ENCODE results near the gene LINC01488.

Gene LINC01488

DNA sequence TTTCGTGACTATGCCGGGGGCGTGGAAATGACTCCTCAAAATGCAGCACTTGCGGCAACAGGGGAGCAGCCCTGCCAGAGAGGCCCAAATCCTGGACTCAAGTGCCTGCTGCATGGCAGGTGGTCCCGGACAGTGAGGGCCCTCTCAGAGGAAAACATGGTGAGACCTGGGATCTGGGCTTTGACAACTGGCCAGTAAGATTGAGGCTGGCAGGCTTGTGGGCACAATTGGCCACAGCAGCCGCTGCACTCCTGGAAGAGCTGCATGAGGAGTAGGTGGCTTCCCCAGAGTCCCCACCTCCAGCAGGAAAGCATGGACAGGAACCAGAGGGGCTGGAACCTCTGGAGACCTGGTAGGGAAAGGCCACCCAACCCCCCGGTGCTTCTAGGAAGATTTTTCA, 13.4 kb downstream of the LINC01488 start:
- DNase-seq, result no peak

DNA sequence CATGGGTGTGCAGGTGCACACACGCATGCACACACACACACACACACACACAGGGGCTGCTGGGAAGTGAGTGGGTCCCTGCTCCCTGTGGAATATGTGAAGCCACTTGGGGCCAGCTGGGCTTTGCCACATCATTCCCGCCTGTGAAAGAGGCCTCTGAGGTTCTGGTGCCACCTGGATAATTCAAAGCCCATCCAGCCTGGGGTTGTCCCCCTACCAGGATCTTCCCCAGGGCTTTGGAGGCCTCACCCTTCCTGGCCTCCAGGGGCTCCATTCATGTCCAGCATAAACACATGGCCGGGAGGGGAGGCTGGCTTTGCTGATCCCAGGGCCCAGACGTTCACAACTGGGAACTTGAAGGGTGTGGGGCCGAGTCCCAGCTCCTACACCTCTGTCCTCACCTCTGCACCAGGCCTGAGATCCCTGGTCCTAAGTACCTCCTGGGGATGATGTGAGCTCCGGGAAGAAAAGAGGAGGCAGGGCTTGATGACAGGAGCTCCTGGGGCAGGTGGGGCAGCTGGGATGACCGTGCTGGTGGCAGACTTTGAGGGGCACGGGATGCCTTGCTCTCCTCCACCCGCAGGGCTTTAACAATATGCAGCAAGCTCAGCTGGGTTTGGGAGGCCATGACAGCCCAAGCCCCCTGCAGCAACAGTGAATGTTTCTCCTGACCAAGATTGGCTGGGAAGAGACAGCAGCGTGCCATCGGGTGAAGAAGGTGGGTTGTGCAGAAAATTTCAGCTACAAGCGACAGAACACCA, 14.2 kb downstream of the LINC01488 start:
- DNase-seq, result no peak

DNA sequence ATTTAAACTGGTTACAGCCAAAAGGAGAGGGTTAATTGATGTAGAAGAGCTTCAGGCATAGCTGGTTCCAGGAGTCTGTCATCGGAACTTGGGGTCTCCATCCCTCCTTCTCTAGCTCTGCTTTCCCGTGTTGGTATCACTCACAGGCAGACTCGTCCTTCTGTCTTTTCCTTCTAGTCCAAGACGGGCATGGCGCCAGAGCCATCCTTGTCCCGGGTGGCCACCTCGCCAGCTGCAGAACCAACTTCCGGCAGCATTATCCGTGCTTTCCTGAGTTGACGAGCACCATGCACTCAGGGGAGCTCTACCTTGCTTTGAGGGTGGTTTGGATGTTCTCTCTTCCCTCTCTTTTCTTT, 14.7 kb downstream of the LINC01488 start:
- no peak for DNase-seq

DNA sequence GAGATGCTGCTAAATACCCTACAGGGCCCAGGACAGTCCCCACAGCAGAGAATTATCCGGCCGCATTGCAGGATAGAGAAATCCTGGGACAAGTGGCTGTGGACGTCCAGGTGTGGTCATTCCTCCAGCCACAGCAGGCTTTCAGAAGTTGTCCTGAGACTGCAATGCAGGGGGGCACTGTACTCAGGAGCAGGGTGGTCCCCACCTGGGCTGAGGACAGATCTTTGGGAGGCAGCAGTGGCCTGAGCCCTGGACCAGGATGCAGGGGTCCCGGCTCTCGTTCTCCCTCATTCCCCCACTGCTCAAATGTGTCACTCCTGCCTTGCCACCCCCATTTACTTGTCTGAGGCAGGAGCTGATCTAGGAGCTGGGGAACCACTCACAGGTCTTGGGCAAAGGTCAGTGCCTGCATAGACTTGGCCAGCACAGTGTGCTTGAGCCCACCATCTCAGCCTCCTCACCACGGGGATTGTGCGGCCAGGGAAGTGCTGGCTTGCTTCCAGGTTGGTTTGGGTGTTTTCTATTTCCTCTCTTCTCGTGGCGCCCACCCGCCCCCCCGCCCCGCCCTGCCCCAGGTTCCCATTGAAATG, 15.3 kb downstream of the LINC01488 start:
- DNase-seq, result no peak

DNA sequence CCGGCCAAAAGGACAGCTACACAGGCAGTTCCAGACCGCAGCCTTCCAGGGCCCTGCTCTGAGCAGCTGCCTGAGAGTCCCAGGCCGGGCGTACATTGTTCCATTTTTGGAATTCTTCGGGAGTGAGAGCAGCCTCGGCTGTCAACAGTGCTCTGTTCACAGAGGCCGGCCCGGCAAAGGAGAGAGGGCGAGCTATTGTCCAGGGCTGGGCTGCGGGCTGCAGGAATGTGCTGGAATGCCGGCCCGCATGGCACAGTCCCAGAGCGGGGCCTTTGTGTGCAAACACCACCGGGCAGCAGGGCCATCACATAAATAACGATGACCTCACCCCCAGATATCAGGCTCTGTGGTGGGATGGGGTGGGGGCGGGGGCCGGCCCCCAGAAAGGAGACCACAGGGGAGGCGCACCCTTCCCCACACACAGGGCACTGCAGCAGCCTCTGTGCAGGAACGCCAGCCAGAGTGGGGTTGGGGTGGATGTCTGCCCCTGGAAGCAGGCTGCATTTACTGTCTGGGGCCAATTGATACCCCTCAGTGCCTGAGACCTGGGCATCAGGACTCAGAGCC, 15.8 kb downstream of the LINC01488 start:
- DNase-seq, result no peak

DNA sequence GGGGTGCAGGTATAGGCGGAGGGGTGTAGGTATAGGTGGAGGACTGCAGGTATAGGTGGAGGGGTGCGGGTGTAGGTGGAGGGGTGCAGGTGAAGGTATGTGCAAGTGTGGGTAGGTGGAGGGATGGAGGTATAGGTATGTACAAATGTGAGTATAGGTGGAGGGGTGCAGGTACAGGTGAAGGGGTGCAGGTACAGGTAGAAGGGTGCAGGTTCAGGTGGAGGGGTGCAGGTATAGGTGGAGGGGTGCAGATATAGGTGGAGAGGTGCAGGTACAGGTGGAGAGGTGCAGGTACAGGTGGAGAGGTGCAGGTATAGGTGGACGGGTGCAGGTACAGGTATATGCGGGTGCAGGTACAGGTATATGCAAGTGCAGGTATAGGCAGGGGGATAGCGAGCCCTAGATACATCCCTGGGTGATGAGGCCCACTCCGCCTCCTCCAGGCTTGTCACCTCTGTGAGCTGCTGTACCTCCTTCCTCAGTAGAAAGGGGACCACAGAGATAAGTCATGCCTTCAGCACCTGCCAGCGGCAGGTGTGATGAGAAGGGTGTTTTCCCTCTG, 17.2 kb downstream of the LINC01488 start:
- no peak for DNase-seq

DNA sequence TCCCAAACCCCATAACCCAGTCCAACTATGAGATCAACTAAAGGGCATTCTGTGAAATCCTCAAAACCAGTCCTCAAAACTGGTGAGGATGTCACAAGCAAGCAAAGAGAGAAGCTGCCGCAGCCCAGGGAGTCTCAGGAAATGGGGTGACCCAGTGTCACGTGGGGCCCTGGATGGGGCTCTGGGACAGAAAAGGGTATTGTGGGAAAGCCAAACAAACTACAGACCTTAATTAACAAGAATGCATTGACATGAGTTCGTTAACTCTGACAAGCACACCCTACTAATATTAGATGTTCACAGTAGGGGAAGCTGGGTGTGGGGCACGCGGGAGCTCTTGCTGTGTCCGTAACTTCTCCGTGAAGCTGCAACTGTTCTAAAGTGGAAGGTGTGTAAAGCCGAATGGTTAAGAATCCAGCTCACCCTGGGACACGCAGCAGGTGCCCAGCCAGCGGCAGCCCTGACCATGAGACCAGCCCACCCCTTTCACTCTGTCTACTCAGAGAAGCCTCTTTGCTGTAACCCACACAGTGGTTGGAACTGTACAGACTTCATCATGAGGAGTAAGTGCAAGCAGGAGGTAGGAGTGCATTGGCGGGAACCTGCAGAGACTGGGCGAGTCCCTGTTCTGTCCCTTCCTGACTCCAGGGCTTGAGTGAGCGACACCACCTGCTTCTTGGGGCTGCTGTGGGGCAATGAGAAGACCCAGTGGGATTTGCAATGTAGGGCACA, 17.9 kb downstream of the LINC01488 start:
- no peak for DNase-seq

DNA sequence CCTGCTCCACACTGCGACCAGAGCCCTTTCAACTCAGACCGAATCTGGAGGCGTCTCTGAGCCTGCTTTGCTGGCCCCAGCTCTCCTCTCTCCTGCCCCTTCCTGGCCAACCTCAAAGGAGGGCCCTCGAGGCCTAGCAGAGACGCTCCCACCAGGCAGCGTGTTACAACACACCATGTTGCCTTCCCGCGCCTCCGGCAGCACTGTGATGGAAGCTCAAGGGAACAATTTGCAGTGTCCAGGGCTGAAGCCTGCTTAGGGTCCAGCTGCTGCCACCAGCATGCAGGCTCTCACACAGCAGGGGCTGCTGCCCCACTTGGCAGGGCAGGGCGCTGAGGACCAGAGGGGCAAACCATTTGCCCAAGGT, 18.4 kb downstream of the LINC01488 start:
- DNase-seq, result no peak

DNA sequence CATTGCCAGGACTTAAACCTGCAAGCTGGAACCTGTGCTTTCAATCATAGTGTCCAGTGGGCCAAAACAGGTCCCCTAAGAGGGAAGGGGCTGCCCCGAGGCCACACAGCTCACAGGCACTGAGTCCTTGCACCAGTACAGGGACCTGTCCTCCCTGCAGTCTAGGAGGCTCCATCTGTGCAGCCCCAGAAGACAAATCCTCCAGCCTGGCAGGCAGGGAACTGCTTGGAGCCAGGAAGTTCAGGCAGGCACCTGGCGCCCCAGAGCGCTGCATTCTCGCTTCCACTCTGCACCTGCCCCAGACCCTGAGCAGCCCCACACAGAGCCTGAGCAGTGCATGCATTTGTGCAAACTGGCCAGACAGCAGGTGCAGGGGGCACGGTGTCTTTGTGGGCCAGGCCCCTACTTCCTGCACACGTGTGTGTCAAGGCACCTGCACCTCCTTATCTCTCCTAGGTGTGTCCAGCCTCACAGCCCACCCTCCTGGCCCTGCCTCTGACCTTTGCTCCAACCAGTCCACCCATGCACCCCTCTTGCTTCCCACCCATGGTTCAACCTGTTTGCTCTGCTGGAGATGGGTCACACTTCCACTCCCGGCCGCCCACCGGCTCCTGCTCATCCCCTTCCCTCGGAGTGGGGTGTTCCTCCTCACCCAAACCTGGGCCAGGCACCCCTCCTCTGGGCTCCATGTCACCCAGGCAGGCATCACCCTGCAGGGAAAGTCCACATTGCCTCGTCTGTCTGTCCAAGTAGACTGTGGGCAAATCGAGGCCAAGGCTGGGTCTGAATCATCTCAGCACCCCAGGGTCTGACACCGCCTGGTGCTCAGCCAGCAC, 19.0 kb downstream of the LINC01488 start:
- no peak for DNase-seq

DNA sequence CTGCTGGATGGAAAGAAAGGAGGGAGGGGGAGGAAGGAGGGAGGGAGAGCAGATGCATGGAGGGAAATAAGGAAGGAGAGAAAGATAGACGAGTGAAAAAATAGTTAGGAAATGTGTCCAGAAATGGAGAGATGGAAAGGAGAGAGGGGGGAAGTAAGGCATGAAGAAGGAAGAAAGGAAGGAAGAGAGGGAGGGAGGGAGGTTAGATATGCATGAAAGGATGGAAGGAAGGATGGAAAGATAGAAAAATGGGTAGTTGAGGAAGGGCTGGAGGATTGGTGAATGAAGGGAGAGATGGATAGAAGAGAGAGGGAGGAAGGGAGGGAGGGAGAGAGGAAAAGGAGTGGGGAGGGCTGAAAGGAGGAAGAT, 19.6 kb downstream of the LINC01488 start:
- no peak for DNase-seq

DNA sequence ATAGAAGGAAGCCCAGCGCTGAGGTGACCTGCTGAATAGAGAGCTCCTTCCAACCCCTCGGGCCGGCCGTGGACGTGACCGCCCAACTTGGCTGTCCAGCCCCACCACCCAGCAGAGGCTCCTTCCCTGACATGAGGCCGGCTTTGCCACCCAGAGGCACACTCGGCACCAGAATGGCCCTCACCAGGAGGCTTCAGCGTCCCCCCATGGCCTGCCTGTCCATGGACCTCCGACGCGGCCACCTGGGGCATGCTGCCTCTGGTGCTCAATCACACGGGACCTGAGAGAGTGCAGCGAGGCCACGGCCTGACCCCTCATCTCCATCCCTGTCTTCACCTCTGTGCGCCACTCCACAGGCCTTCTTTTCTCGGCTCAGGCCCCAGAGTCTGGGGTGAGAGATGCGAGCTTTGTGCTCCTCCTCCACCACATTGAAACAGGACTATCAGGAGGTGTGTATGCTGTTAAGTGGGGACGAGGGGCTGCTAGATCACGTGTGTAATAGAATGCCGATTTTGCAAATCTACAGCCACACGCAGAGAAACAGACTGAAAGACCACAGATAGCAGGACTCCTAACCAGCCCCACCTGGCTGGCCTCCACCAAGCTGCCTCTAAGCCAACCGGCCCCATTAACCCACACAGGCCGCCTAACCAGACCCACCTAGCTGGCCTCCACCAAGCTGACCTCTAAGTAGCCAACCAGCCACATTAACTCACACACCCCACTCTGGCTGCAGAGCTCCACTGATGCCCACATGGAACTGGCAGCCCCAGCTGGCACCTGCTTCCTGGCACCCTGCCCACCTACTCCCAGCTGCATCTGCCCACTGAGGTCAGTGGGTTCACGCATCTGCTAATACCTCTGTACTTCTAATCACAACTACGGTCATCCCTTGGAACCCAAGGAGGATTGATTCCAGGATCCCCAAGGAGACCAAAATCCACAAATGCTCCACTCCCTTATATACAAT, 20.7 kb downstream of the LINC01488 start:
- peak; percentile 10 for DNase-seq

DNA sequence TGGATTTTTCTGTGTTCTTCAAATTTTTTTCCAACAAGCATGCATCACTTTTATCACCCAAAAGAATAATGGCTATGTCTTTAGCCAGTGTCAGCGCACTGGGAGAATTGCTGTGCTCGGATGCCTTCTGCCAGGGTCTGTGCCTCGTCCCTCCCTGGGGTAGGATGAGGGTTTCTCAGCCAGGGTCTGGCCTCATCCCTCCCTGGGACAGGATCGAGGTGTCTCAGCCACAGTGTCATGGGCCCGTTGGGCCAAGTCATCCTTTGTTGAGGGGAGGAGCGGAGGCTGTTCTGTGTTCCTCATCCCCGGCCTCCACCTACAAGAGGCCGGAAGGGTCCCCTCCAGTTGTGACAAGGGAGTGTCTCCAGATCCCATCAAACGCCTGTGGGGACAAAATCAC, 22.7 kb downstream of the LINC01488 start:
- no peak for DNase-seq

DNA sequence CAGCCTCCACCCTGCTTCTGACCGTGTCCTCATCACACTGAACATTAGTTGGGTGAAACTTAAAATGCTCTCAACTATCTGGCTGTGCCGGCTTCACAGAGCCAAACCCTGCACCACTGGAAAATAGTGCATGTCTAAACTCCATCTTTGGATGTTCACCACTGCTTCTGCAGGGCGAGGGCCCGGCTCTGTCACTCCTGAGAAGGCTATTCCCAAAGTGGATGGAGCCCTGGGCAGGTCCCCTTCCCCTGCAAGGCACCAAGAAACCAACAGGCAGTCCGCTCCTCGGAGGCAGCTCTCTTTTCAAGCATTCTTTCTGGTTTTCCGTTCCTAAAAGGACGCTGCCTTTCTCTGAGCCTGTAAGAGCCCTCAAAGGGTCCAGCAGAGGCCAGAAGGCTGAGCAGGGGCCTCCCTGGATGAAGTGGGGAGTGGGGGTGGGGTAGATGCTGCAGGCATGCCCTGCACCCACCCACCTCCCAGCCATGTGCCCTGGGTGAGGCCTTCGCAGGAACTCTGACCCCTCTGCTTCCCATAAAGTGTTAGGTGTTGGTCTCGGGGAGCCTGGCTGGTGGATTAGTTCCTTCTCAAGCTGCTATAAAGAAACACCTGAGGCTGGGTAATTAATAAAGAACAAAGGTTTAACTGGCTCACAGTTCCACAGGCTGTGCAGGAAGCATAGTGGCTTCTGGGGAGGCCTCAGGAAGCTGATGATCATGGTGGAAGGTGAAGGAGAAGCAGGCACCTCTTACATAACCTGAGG, 23.3 kb downstream of the LINC01488 start:
- DNase-seq, result no peak

DNA sequence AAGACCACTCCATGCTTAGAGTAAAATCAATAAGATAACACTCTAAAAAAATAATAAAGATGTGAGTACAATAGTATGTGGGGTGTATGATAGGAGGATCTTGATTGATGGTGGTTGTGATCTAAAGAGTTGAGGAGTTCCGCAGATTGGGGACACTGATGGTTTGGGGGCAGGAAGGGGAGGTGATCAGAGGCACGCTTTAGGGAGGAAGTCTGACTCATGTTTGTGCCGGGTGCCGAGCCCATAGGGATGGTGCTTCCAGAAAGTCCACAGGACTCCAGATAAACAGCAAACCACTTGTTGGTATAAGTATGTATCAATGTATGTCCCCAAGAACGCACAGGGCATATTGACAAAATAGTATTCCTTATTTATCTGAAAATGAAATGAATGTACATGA, 27.5 kb downstream of the LINC01488 start:
- no peak for DNase-seq

DNA sequence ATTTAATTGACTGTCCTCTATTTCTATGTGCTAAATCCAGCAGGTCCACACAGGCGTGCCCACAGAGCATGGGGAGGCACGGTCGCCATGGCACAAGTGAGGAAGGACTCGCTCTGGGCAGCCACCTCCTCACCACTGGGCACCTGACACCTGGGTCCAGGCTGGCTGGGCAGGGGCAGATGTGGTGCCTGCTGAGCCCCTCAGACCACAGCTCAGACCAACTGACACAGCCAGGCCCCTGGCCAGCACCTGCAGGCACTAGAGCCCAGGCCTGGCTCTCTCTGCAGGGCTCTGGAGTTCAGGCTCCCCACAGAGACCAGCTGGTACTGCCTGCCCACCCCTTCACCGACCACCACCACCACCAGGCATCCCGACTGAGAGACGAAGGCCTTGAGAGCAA, 27.9 kb downstream of the LINC01488 start:
- DNase-seq, result no peak

DNA sequence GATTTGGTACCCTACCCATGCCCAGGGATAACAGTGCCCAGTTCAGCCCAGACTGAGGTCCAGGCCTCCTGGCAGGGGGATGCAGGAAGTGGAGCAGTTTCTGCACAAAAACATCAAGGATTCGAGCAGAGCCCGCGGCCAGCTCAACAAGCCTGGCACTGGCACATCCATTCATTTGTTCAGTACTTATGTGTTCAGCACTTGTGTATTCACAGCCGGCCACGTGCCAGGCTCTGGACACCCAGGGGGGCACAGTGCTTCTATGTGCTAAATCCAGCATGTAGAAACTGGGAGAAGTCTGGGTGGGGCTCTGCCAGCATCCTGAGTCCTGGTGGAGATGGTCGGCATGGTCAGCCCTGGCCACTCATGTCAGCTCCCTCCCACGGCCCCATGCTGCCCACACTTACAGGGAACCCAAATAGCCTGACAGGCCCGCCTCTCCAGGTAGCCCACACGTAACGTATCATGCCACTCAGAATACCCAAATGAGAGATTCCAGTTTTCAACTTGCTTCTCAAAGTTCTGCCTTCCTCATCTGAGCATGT, 28.5 kb downstream of the LINC01488 start:
- no peak for DNase-seq

DNA sequence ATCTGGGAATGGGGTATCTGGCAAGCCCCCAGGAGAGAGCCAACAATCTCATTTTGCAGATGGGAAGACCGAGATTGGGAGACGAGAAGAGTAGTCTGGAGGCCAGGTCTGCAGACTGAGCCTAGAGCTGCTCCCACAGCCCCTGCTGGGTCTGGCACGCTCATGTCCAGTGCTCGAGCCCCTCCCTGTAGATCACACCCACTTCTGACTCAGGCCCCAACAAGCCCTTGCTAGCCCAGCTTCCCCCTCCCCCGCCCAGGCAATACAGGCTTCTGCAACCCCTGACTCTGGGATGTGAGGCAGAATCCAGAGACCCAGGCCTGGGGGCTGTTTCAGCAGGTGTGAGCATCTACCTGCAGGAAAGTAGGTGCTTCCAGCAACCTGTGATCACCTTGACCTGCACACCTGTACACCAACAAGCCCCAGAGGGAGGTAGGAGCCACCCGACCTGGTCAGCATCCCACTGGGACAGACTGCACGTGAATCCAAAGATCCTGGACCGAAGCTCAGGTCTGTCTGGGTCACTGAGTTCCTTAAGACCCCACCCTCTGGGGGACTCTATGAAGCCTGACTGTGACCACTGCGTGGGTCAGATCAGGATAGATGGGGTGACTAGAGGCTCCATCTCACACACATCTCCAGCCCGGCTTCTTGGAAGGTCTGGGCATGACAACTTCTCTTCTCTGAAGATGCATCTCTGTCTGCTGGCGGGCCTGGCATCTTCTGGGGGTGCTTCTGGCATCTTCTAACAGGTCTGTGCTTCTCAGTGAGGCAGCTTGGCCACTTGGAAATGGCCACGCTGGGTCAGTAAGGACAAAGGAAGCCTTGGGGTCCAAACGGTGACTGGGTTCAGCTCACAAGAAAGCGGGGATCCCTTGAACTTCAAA, 29.3 kb downstream of the LINC01488 start:
- no peak for DNase-seq

DNA sequence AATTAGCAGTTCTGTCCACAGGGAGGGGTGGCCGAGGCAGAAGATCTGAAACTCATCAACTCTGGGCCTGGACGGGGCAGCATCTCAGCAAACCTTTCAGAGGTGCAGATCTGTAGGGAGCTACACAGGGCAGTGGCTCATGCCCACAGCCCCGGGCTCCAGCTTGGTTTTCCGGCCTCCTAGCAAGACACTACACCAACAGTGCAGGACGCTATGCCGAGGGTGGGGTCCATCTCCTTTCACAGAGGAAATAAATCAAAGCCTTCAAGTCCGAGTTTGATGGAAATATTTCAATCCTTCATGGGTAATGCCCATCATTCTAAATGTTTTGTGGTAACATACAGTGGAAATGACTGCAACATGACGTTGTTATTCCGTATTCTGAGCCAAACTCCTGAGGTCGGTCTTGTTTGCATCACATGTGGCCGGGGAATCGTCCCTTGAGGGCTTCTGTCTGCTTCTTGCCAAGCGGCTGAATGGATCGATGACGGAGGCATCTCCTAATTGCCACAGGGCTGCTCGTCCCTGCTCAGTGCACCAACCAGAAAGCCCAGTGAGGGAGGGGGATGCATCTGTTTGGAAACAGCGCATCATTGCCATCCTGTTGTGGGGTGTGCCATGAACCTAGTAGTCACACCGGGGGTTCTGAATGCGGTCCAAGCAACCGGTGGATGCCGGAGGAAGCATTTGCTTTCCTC, 30.0 kb downstream of the LINC01488 start:
- no peak for DNase-seq

DNA sequence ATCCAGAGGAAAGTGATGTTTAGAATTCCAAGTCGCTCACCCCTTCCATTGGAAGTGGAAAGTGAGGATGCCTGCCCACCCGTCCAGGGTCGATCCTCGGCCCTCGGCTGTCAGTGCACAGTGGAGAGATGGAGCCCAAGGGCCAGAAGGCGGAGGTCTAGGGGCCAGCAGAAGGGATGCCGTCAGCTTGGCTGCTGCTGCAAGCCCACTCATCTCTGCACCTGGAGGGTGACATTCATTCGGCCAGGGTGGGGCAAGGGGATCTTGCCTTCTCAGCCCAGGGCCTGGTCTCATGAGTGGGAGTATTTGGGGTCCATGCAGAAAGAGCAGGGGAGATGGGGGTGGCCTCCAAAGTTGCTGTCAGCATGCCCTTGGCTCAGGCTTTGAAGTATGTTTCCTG, 30.7 kb downstream of the LINC01488 start:
- no peak for DNase-seq
